IMR-90 (cell line): ENCODE measurements around the gene ASAP2. TPM values are rescaled to one million over a fixed set of nuclear protein-coding genes. Genes with fewer than 3 reads are reported as not detected.

ENCODE experiments used
- ATAC-seq: fragments of 200-7000 bp; cut with Tn5 transposase; 2 replicates; pipeline ENCODE4 v1.9.1; 2020; ENCODE audit warnings: low read depth, mild to moderate bottlenecking, moderate library complexity
- BruUV-seq: library from RNA; stranded (reverse); fragments of 400-500 nt; replicated peaks from 2 replicates; lab custom pipeline; 2021; lab: Mats Ljungman, UMichigan
- CTCF ChIA-PET: fragments of 300-600 bp; formaldehyde crosslinking; extraction: SDS; loops from one replicate; lab custom pipeline; 2021; ENCODE audit warnings: antibody characterized with exemption; lab: Yijun Ruan, JAX
- POLR2A ChIA-PET: fragments of 300-600 bp; sonication (Branson Sonifier 250); formaldehyde crosslinking; loops from one replicate; lab custom pipeline; 2022; ENCODE audit warnings: antibody characterized with exemption; ENCODE audit not compliant: unreplicated experiment; lab: Charles Lee
- DNase-seq: peaks from one replicate; pipeline ENCODE4 v3.0.0; 2013
- H2AFZ ChIP-seq: replicated peaks from 2 replicates; pipeline ENCODE3; 2013; ENCODE audit warnings: low read length, mild to moderate bottlenecking; ENCODE audit not compliant: poor library complexity
- H2AK5ac ChIP-seq: 2 replicates; pipeline ENCODE4 v1.6.1; 2013; ENCODE audit warnings: low read depth, low read length, inconsistent platforms
- H2AK9ac ChIP-seq: replicated peaks from 2 replicates; pipeline ENCODE3; 2013; ENCODE audit warnings: mild to moderate bottlenecking, low read depth, low read length, moderate library complexity; ENCODE audit not compliant: poor library complexity
- H2BK120ac ChIP-seq: 2 replicates; pipeline ENCODE4 v1.6.1; 2013; ENCODE audit warnings: low read depth, low read length, inconsistent platforms
- H2BK15ac ChIP-seq: 3 replicates; pipeline ENCODE4 v1.6.1; 2013; ENCODE audit warnings: low read depth, low read length, inconsistent platforms
- H2BK20ac ChIP-seq: 2 replicates; pipeline ENCODE4 v1.6.1; 2013; ENCODE audit warnings: low read depth, mild to moderate bottlenecking, inconsistent platforms, low read length, moderate library complexity
- H2BK5ac ChIP-seq: 2 replicates; pipeline ENCODE4 v1.6.1; 2013; ENCODE audit warnings: mild to moderate bottlenecking, low read depth, low read length, inconsistent platforms; ENCODE audit not compliant: poor library complexity, severe bottlenecking
- H3K14ac ChIP-seq: replicated peaks from 2 replicates; pipeline ENCODE4 v1.6.1; 2013; ENCODE audit warnings: low read depth, low read length, inconsistent platforms
- H3K18ac ChIP-seq: 2 replicates; pipeline ENCODE4 v1.6.1; 2013; ENCODE audit warnings: low read depth, low read length, control low read depth
- H3K23ac ChIP-seq: 2 replicates; pipeline ENCODE4 v1.6.1; 2013; ENCODE audit warnings: low read depth, low read length, inconsistent platforms
- H3K27ac ChIP-seq: 2 replicates; pipeline ENCODE4 v1.5.1; 2013; ENCODE audit warnings: mild to moderate bottlenecking, control low read depth, low read length; ENCODE audit not compliant: insufficient read depth
- H3K27me3 ChIP-seq: 2 replicates; pipeline ENCODE4 v1.6.1; 2013; ENCODE audit warnings: low read length; ENCODE audit not compliant: control insufficient read depth, insufficient read depth
- H3K36me3 ChIP-seq: 2 replicates; pipeline ENCODE4 v1.6.1; 2013; ENCODE audit warnings: low read length, mixed read lengths; ENCODE audit not compliant: control insufficient read depth, insufficient read depth
- H3K4ac ChIP-seq: 2 replicates; pipeline ENCODE4 v1.6.1; 2013; ENCODE audit warnings: low read depth, low read length, inconsistent platforms
- H3K4me1 ChIP-seq: 2 replicates; pipeline ENCODE4 v1.6.1; 2013; ENCODE audit warnings: low read length, mixed read lengths; ENCODE audit not compliant: control insufficient read depth, insufficient read depth
- H3K4me2 ChIP-seq: 2 replicates; pipeline ENCODE4 v1.6.1; 2013; ENCODE audit warnings: low read depth, mild to moderate bottlenecking, control low read depth, low read length, moderate library complexity
- H3K4me3 ChIP-seq: 2 replicates; pipeline ENCODE4 v1.5.1; 2013; ENCODE audit warnings: low read depth, mild to moderate bottlenecking, control low read depth, low read length, moderate library complexity; ENCODE audit not compliant: insufficient read depth
- H3K56ac ChIP-seq: 2 replicates; pipeline ENCODE4 v1.6.1; 2013; ENCODE audit warnings: low read length, inconsistent platforms; ENCODE audit not compliant: insufficient read depth; ENCODE audit errors: extremely low read depth
- H3K79me1 ChIP-seq, 2 experiments: 2 replicates each; pipeline ENCODE4 v1.6.1; 2013; ENCODE audit warnings: low read length in 2 of 2, inconsistent platforms in 1 of 2, low read depth in 1 of 2
- H3K9ac ChIP-seq: 2 replicates; pipeline ENCODE4 v1.6.1; 2013; ENCODE audit warnings: low read depth, low read length, control low read depth
- H3K9me1 ChIP-seq: 2 replicates; pipeline ENCODE4 v1.6.1; 2013; ENCODE audit warnings: low read length, inconsistent platforms; ENCODE audit not compliant: insufficient read depth
- H3K9me3 ChIP-seq: 2 replicates; pipeline ENCODE4 v1.6.1; 2013; ENCODE audit warnings: low read length; ENCODE audit not compliant: control insufficient read depth, insufficient read depth
- H4K20me1 ChIP-seq: 2 replicates; pipeline ENCODE4 v1.6.1; 2013; ENCODE audit warnings: low read length, inconsistent platforms; ENCODE audit not compliant: insufficient read depth
- H4K5ac ChIP-seq: 2 replicates; pipeline ENCODE4 v1.6.1; 2013; ENCODE audit warnings: mild to moderate bottlenecking, low read depth, low read length, control low read depth
- H4K8ac ChIP-seq, 2 experiments: 2 replicates each; pipeline ENCODE4 v1.6.1; 2013; ENCODE audit warnings: low read depth in 2 of 2, low read length in 2 of 2, control low read depth in 1 of 2, inconsistent platforms in 1 of 2
- H4K91ac ChIP-seq: 2 replicates; pipeline ENCODE4 v1.6.1; 2013; ENCODE audit warnings: low read depth, low read length, inconsistent platforms; ENCODE audit not compliant: insufficient read depth
- BHLHE40 ChIP-seq: fragments of 150-350 bp; IDR thresholded peaks from 2 replicates; pipeline ENCODE4 v1.6.1; 2016; ENCODE audit warnings: mild to moderate bottlenecking, low read depth, low read length
- CEBPB ChIP-seq: IDR thresholded peaks from 2 replicates; pipeline ENCODE4 v1.6.1; 2012; ENCODE audit warnings: low read depth, low read length, improper control_type of control experiment
- CHD1 ChIP-seq: IDR thresholded peaks from 2 replicates; pipeline ENCODE4 v1.6.1; 2012; ENCODE audit warnings: low read depth, low read length, improper control_type of control experiment
- MAFK ChIP-seq: IDR thresholded peaks from 2 replicates; pipeline ENCODE4 v1.6.1; 2012; ENCODE audit warnings: low read depth, low read length, improper control_type of control experiment
- MXI1 ChIP-seq: IDR thresholded peaks from 2 replicates; pipeline ENCODE4 v1.6.1; 2012; ENCODE audit warnings: low read depth, mild to moderate bottlenecking, low read length, moderate library complexity, borderline replicate concordance
- NFE2L2 ChIP-seq: fragments of 150-350 bp; IDR thresholded peaks from 2 replicates; pipeline ENCODE4 v1.6.1; 2016; ENCODE audit warnings: low read depth, mild to moderate bottlenecking, low read length
- POLR2A ChIP-seq: IDR thresholded peaks from 2 replicates; pipeline ENCODE4 v1.6.1; 2012; ENCODE audit warnings: mild to moderate bottlenecking, low read depth, low read length
- RAD21 ChIP-seq: IDR thresholded peaks from 2 replicates; pipeline ENCODE4 v1.6.1; 2012; ENCODE audit warnings: low read length, improper control_type of control experiment
- RCOR1 ChIP-seq: IDR thresholded peaks from 2 replicates; pipeline ENCODE4 v1.6.1; 2012; ENCODE audit warnings: mild to moderate bottlenecking, low read length, improper control_type of control experiment; ENCODE audit not compliant: insufficient replicate concordance
- RFX5 ChIP-seq: IDR thresholded peaks from 2 replicates; pipeline ENCODE4 v1.8.0; 2012; ENCODE audit warnings: low read depth, mild to moderate bottlenecking, low read length, moderate library complexity
- WGBS, 2 experiments: methylation state at CpG; one replicate each; pipeline versions ENCODE4 v1.1.5 to v1.1.7; 2013; ENCODE audit warnings: missing lambda C conversion rate in 2 of 2; ENCODE audit not compliant: insufficient read length in 1 of 2; ENCODE audit errors: extremely low coverage in 2 of 2; 5-methylcytosine and 5-hydroxymethylcytosine counted together
- dilution Hi-C: fragments of 300-500 bp; cut with HindIII; formaldehyde crosslinking; loops from one replicate; pipeline ENCODE4 v1.14.3; 2018; ENCODE audit warnings: low sequenced_read_pairs; ENCODE audit not compliant: unreplicated experiment
- in situ Hi-C: fragments of 300-500 bp; cut with MboI; formaldehyde crosslinking; loops from 3 replicates; pipeline ENCODE4 v1.14.3; 2019; ENCODE audit warnings: low sequenced_read_pairs, inconsistent platforms, mixed read lengths
- intact Hi-C: fragments of 100-400 bp; cut with micrococcal nuclease; formaldehyde crosslinking; loops from 2 replicates; pipeline ENCODE4 v1.10.0; 2022
- polyA plus RNA-seq, 3 experiments: library from polyadenylated mRNA; depleted of rRNA; stranded (reverse); fragments of >200 nt; gene quantifications; 2 replicates each; pipeline ENCODE4 v1.2.3, GENCODE V29; 2012; ENCODE audit warnings: low replicate concordance in 1 of 3
- total RNA-seq: library from RNA; depleted of rRNA; stranded (reverse); fragments of >200 nt; gene quantifications from 2 replicates; pipeline ENCODE4 v1.2.3, GENCODE V29; 2012
- TF ChIP-seq, protein P1 (sequence below): conservative IDR thresholded peaks from 2 replicates; pipeline ENCODE4 v1.5.1; 2012; ENCODE audit warnings: mild to moderate bottlenecking, low read depth, low read length, improper control_type of control experiment

The ASAP2 gene
- total and polyA plus RNA-seq, 2 of the 4 experiments (the other 2 are of a cell fraction): 19.7 to 28.1 TPM

DNA sequence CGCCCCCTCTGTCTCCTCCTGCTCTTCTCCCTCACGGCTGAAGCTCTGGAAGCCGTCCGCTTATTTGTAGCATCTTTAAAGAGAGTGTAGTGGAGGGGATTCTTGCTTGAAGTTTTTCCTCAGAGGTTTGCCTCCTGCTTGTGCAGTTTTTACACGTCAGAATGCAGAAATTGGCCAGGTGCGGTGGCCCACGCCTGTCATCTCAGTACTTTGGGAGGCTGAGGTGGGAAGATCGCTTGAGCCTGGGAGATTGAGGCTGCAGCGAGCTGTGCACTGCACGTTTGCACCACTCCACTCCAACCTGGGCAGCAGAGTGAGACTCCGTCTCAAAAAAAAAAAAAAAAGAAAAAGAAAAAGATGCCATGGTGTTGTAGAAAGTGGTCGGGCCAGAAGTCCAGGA is 147.7 kb downstream of the ASAP2 start:
- no peaks in the 10 kb centered on the region for H4K20me1 ChIP-seq
- no peak overlapping the region for H2BK120ac ChIP-seq
- no peak overlapping the region for H3K27ac ChIP-seq
- dilution Hi-C loops: no loop called here
- no peak overlapping the region for H4K8ac ChIP-seq
- no peaks in the 10 kb centered on the region for H3K9me3 ChIP-seq
- no peak overlapping the region for H3K4me2 ChIP-seq
- no peak overlapping the region for H4K91ac ChIP-seq
- no peak overlapping the region for H2BK20ac ChIP-seq
- ChIA-PET POLR2A (no interaction called here), CTCF (no interaction called here)
- no peak overlapping the region for H2BK15ac ChIP-seq
- peaks cover 5% of the 10 kb centered on the region; the same call in 1 of the 2 replicates for H3K9me1 ChIP-seq
- no peak for ATAC-seq
- H3K56ac ChIP-seq: no peak overlapping the region
- BruUV-seq: no TSS peak
- no peak overlapping the region for H2AK9ac ChIP-seq
- peaks cover 4% of the 10 kb centered on the region; the same call in 1 of the 2 replicates for H3K4me1 ChIP-seq
- intact Hi-C loops: no loop called here
- peaks cover 8 to 28% of the 10 kb centered on the region in 2 experiments; a peak in 3 of 4 replicates for H3K79me1 ChIP-seq
- WGBS, 2 experiments: no CpG with 5 or more reads among the region's 12 CpGs
- H3K9ac ChIP-seq: no peak overlapping the region
- no peak overlapping the region for H2AFZ ChIP-seq
- TF ChIP-seq RFX5: no peak
- no peak for TF ChIP-seq CEBPB
- no peak for TF ChIP-seq BHLHE40
- TF ChIP-seq RCOR1: no peak
- no peak for TF ChIP-seq RAD21
- TF ChIP-seq, protein P1, sequence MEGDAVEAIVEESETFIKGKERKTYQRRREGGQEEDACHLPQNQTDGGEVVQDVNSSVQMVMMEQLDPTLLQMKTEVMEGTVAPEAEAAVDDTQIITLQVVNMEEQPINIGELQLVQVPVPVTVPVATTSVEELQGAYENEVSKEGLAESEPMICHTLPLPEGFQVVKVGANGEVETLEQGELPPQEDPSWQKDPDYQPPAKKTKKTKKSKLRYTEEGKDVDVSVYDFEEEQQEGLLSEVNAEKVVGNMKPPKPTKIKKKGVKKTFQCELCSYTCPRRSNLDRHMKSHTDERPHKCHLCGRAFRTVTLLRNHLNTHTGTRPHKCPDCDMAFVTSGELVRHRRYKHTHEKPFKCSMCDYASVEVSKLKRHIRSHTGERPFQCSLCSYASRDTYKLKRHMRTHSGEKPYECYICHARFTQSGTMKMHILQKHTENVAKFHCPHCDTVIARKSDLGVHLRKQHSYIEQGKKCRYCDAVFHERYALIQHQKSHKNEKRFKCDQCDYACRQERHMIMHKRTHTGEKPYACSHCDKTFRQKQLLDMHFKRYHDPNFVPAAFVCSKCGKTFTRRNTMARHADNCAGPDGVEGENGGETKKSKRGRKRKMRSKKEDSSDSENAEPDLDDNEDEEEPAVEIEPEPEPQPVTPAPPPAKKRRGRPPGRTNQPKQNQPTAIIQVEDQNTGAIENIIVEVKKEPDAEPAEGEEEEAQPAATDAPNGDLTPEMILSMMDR: no peak
- TF ChIP-seq MAFK: no peak
- TF ChIP-seq MXI1: no peak
- no peak for TF ChIP-seq NFE2L2
- TF ChIP-seq CHD1: no peak
- no peak for TF ChIP-seq POLR2A
- no peak overlapping the region for H3K4me3 ChIP-seq
- H3K27me3 ChIP-seq: no peaks in the 10 kb centered on the region
- DNase-seq: no peak
- peaks cover 57% of the 10 kb centered on the region for H3K36me3 ChIP-seq
- H4K5ac ChIP-seq: no peak overlapping the region
- no peak overlapping the region for H2AK5ac ChIP-seq
- no peak overlapping the region for H3K23ac ChIP-seq
- H3K18ac ChIP-seq: no peak overlapping the region
- no peak overlapping the region for H3K4ac ChIP-seq
- no peak overlapping the region for H3K14ac ChIP-seq
- in situ Hi-C loops: no loop called here
- H2BK5ac ChIP-seq: no peak overlapping the region
